Lung (tissue), 12 donors: ENCODE data around the gene MST1. TPM values are rescaled to one million over a fixed set of nuclear protein-coding genes. Genes with fewer than 3 reads are reported as not detected.

Experiments used
- ATAC-seq: fragments of 200-7000 bp; cut with Tn5 transposase; one replicate; pipeline ENCODE4 v1.9.1; 2020; ENCODE audit warnings: moderate number of reproducible peaks; ENCODE audit not compliant: insufficient read depth, low FRiP score
- DNase-seq, 3 donors: peaks; one replicate each; pipeline ENCODE4 v3.0.0-alpha.2; 2013 to 2017
- H3K27ac ChIP-seq, 2 donors: one replicate each; pipeline ENCODE4 v1.5.1; 2013; ENCODE audit warnings: mild to moderate bottlenecking in 2 of 2, moderate library complexity in 2 of 2, control low read depth in 1 of 2, inconsistent platforms in 1 of 2, low read depth in 1 of 2, low read length in 1 of 2
- H3K27me3 ChIP-seq, 3 donors: one replicate each; pipeline ENCODE4 v1.5.1; 2013; ENCODE audit warnings: low read length in 2 of 3; ENCODE audit not compliant: control insufficient read depth in 3 of 3, insufficient read depth in 3 of 3
- H3K36me3 ChIP-seq, 4 donors: one replicate each; pipeline ENCODE4 v1.5.1; 2013; ENCODE audit warnings: low read length in 4 of 4, mild to moderate bottlenecking in 1 of 4, moderate library complexity in 1 of 4; ENCODE audit not compliant: control insufficient read depth in 4 of 4, insufficient read depth in 4 of 4
- H3K4me1 ChIP-seq, 5 donors: one replicate each; pipeline ENCODE4 v1.5.1; 2013; ENCODE audit warnings: low read length in 5 of 5, mild to moderate bottlenecking in 2 of 5, moderate library complexity in 1 of 5; ENCODE audit not compliant: control insufficient read depth in 5 of 5, insufficient read depth in 5 of 5
- H3K4me3 ChIP-seq: one replicate; pipeline ENCODE4 v1.5.1; 2013; ENCODE audit warnings: mild to moderate bottlenecking, control low read depth, moderate library complexity
- H3K9ac ChIP-seq, 2 donors: one replicate each; pipeline ENCODE4 v1.5.1; 2013; ENCODE audit warnings: low read length in 2 of 2, control low read depth in 1 of 2; ENCODE audit not compliant: insufficient read depth in 1 of 2
- H3K9me3 ChIP-seq, 4 donors: one replicate each; pipeline ENCODE4 v1.5.1; 2013; ENCODE audit warnings: low read length in 3 of 4, mild to moderate bottlenecking in 1 of 4, moderate library complexity in 1 of 4; ENCODE audit not compliant: control insufficient read depth in 4 of 4, insufficient read depth in 3 of 4
- WGBS, 2 donors: extraction: QIAGEN DNeasy Blood & Tissue Kit; methylation state at CpG; one replicate each; pipeline ENCODE4 v1.1.7; 2013; 5-methylcytosine and 5-hydroxymethylcytosine counted together
- polyA plus RNA-seq, 2 donors: library from polyadenylated mRNA; stranded (reverse); fragments of 200-250 nt; gene quantifications; one replicate each; pipeline ENCODE4 v1.2.1, GENCODE V29; 2013
- total RNA-seq, 2 donors: library from RNA; depleted of rRNA in 1 of 2; stranded (reverse); fragments of >200 nt in 1 of 2; gene quantifications; one replicate each; pipeline ENCODE4 v1.2.1, GENCODE V29; 2014 to 2021
- TF ChIP-seq, protein P1 (sequence below): IDR thresholded peaks from 2 replicates; pipeline ENCODE4 v1.5.1; 2012; ENCODE audit warnings: mild to moderate bottlenecking; ENCODE audit errors: control extremely low read depth, extremely low read depth
- donor health status: control.
- donor health status: control.
- donor health status: Bipolar disorder and iron deficiency.
- donor health status: healthy.
- donor health status: DM: yes; HTN: yes; CAD: no.

MST1 gene
- total and polyA plus RNA-seq, 4 donors, result 8.3 to 27.0 (median 17.2) TPM

DNA sequence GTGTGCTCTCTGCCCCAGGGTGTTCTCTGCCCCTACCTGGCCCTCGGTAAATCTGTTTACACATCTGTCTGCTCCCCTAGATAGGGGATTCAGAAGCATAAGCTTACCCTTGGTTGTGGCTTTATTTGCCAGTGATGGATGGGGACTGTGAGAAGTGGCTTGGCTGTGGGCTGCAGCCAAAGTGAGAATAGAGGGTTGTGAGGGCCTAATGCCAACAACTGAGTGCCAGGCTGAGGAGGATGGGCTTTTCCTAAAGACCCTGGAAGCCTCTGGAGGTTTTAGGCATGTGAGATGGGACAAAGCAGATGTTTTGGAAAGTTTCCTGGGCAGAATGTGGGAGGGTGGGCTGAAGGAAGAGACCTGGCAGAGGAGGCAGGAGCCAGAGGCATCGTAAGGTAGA is 30.6 kb downstream of the MST1 start:
- 64 to 82% methylated on average over 2 of the region's 2 CpGs for WGBS, 2 donors
- Histone ChIP-seq H3K27ac (no peak overlapping the region), H3K27me3 (no peaks in the 10 kb centered on the region), H3K4me1 (no peaks in the 10 kb centered on the region), H3K4me3 (no peak overlapping the region), H3K9ac (no peak overlapping the region), H3K9me3 (peaks cover 0 to 1% (median 0%) of the 10 kb centered on the region in 4 donors), H3K36me3 (no peaks in the 10 kb centered on the region)
- DNase-seq (no peak), ATAC-seq (no peak)
- TF ChIP-seq, protein P1, sequence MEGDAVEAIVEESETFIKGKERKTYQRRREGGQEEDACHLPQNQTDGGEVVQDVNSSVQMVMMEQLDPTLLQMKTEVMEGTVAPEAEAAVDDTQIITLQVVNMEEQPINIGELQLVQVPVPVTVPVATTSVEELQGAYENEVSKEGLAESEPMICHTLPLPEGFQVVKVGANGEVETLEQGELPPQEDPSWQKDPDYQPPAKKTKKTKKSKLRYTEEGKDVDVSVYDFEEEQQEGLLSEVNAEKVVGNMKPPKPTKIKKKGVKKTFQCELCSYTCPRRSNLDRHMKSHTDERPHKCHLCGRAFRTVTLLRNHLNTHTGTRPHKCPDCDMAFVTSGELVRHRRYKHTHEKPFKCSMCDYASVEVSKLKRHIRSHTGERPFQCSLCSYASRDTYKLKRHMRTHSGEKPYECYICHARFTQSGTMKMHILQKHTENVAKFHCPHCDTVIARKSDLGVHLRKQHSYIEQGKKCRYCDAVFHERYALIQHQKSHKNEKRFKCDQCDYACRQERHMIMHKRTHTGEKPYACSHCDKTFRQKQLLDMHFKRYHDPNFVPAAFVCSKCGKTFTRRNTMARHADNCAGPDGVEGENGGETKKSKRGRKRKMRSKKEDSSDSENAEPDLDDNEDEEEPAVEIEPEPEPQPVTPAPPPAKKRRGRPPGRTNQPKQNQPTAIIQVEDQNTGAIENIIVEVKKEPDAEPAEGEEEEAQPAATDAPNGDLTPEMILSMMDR, result no peak

DNA sequence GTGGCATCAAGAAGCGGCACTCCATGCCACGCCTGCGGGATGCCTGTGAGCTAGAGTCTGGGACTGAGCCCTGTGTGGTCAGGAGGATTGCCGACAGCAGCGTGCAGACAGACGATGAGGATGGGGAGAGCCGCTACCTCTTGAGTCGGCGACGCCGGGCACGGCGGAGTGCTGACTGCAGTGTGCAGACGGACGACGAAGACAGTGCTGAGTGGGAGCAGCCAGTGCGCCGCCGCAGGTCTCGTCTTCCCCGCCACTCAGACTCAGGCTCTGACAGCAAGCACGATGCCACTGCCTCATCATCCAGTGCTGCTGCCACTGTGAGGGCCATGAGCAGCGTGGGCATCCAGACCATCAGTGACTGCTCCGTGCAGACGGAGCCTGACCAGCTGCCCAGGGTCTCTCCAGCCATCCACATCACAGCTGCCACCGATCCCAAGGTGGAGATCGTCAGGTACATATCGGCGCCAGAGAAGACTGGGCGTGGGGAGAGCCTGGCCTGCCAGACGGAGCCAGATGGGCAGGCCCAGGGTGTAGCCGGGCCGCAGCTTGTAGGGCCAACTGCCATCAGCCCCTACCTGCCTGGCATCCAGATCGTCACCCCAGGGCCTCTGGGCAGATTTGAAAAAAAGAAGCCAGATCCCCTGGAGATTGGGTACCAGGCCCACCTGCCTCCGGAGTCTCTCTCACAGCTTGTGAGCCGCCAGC is 31.9 kb downstream of the MST1 start:
- Histone ChIP-seq H3K9me3 (peaks cover 0 to 1% (median 0%) of the 10 kb centered on the region in 4 donors), H3K27me3 (no peaks in the 10 kb centered on the region), H3K4me1 (no peaks in the 10 kb centered on the region), H3K36me3 (no peaks in the 10 kb centered on the region), H3K27ac (no peak overlapping the region), H3K4me3 (no peak overlapping the region), H3K9ac (no peak overlapping the region)
- ATAC-seq, result no peak
- 93 to 94% methylated on average over 36 of the region's 36 CpGs for WGBS, 2 donors
- TF ChIP-seq, protein P1, result no peak
- no peak for DNase-seq

DNA sequence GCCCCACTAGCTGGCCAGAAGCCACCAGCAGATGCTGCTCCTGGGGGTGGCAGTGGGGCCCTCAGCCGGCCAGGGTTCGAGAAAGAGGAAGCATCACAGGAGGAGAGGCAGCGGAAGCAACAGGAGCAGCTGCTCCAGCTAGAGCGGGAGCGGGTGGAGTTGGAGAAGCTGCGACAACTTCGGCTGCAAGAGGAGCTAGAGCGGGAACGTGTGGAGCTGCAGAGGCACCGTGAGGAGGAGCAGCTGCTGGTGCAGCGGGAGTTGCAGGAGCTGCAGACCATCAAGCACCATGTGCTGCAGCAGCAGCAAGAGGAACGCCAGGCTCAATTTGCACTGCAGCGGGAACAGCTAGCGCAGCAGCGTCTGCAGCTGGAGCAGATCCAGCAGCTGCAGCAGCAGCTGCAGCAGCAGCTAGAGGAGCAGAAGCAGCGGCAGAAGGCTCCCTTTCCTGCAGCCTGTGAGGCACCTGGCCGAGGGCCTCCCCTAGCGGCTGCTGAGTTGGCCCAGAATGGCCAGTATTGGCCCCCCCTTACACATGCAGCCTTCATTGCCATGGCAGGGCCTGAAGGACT is 32.6 kb downstream of the MST1 start:
- no peaks in the 10 kb centered on the region for H3K27me3 ChIP-seq
- 54 to 66% methylated on average over 18 of the region's 18 CpGs for WGBS, 2 donors
- H3K27ac ChIP-seq, result no peak overlapping the region
- TF ChIP-seq, protein P1, result no peak
- no peaks in the 10 kb centered on the region for H3K36me3 ChIP-seq
- DNase-seq (no peak), ATAC-seq (no peak)
- H3K9me3 ChIP-seq, result peaks cover 0 to 1% (median 0%) of the 10 kb centered on the region in 4 donors
- H3K4me3 ChIP-seq, result no peak overlapping the region
- no peaks in the 10 kb centered on the region for H3K4me1 ChIP-seq
- H3K9ac ChIP-seq, result no peak overlapping the region
